IMR-90 (cell line): Measurements from ENCODE around the gene GLI1. TPM values are rescaled to one million over a fixed set of nuclear protein-coding genes. Genes with fewer than 3 reads are reported as not detected.

Experiments
- ATAC-seq: fragments of 200-7000 bp; cut with Tn5 transposase; 2 replicates; pipeline ENCODE4 v1.9.1; 2020; ENCODE audit warnings: low read depth, mild to moderate bottlenecking, moderate library complexity
- BruUV-seq: library from RNA; stranded (reverse); fragments of 400-500 nt; replicated peaks from 2 replicates; lab custom pipeline; 2021; lab: Mats Ljungman, UMichigan
- CTCF ChIA-PET: fragments of 300-600 bp; formaldehyde crosslinking; extraction: SDS; loops from one replicate; lab custom pipeline; 2021; ENCODE audit warnings: antibody characterized with exemption; lab: Yijun Ruan, JAX
- POLR2A ChIA-PET: fragments of 300-600 bp; sonication (Branson Sonifier 250); formaldehyde crosslinking; loops from one replicate; lab custom pipeline; 2022; ENCODE audit warnings: antibody characterized with exemption; ENCODE audit not compliant: unreplicated experiment; lab: Charles Lee
- DNase-seq: peaks from one replicate; pipeline ENCODE4 v3.0.0; 2013
- H2AFZ ChIP-seq: replicated peaks from 2 replicates; pipeline ENCODE3; 2013; ENCODE audit warnings: low read length, mild to moderate bottlenecking; ENCODE audit not compliant: poor library complexity
- H2AK5ac ChIP-seq: 2 replicates; pipeline ENCODE4 v1.6.1; 2013; ENCODE audit warnings: low read depth, low read length, inconsistent platforms
- H2AK9ac ChIP-seq: replicated peaks from 2 replicates; pipeline ENCODE3; 2013; ENCODE audit warnings: mild to moderate bottlenecking, low read depth, low read length, moderate library complexity; ENCODE audit not compliant: poor library complexity
- H2BK120ac ChIP-seq: 2 replicates; pipeline ENCODE4 v1.6.1; 2013; ENCODE audit warnings: low read depth, low read length, inconsistent platforms
- H2BK15ac ChIP-seq: 3 replicates; pipeline ENCODE4 v1.6.1; 2013; ENCODE audit warnings: low read depth, low read length, inconsistent platforms
- H2BK20ac ChIP-seq: 2 replicates; pipeline ENCODE4 v1.6.1; 2013; ENCODE audit warnings: low read depth, mild to moderate bottlenecking, inconsistent platforms, low read length, moderate library complexity
- H2BK5ac ChIP-seq: 2 replicates; pipeline ENCODE4 v1.6.1; 2013; ENCODE audit warnings: mild to moderate bottlenecking, low read depth, low read length, inconsistent platforms; ENCODE audit not compliant: poor library complexity, severe bottlenecking
- H3K14ac ChIP-seq: replicated peaks from 2 replicates; pipeline ENCODE4 v1.6.1; 2013; ENCODE audit warnings: low read depth, low read length, inconsistent platforms
- H3K18ac ChIP-seq: 2 replicates; pipeline ENCODE4 v1.6.1; 2013; ENCODE audit warnings: low read depth, low read length, control low read depth
- H3K23ac ChIP-seq: 2 replicates; pipeline ENCODE4 v1.6.1; 2013; ENCODE audit warnings: low read depth, low read length, inconsistent platforms
- H3K27ac ChIP-seq: 2 replicates; pipeline ENCODE4 v1.5.1; 2013; ENCODE audit warnings: mild to moderate bottlenecking, control low read depth, low read length; ENCODE audit not compliant: insufficient read depth
- H3K27me3 ChIP-seq: 2 replicates; pipeline ENCODE4 v1.6.1; 2013; ENCODE audit warnings: low read length; ENCODE audit not compliant: control insufficient read depth, insufficient read depth
- H3K36me3 ChIP-seq: 2 replicates; pipeline ENCODE4 v1.6.1; 2013; ENCODE audit warnings: low read length, mixed read lengths; ENCODE audit not compliant: control insufficient read depth, insufficient read depth
- H3K4ac ChIP-seq: 2 replicates; pipeline ENCODE4 v1.6.1; 2013; ENCODE audit warnings: low read depth, low read length, inconsistent platforms
- H3K4me1 ChIP-seq: 2 replicates; pipeline ENCODE4 v1.6.1; 2013; ENCODE audit warnings: low read length, mixed read lengths; ENCODE audit not compliant: control insufficient read depth, insufficient read depth
- H3K4me2 ChIP-seq: 2 replicates; pipeline ENCODE4 v1.6.1; 2013; ENCODE audit warnings: low read depth, mild to moderate bottlenecking, control low read depth, low read length, moderate library complexity
- H3K4me3 ChIP-seq: 2 replicates; pipeline ENCODE4 v1.5.1; 2013; ENCODE audit warnings: low read depth, mild to moderate bottlenecking, control low read depth, low read length, moderate library complexity; ENCODE audit not compliant: insufficient read depth
- H3K56ac ChIP-seq: 2 replicates; pipeline ENCODE4 v1.6.1; 2013; ENCODE audit warnings: low read length, inconsistent platforms; ENCODE audit not compliant: insufficient read depth; ENCODE audit errors: extremely low read depth
- H3K79me1 ChIP-seq, 2 experiments: 2 replicates each; pipeline ENCODE4 v1.6.1; 2013; ENCODE audit warnings: low read length in 2 of 2, inconsistent platforms in 1 of 2, low read depth in 1 of 2
- H3K9ac ChIP-seq: 2 replicates; pipeline ENCODE4 v1.6.1; 2013; ENCODE audit warnings: low read depth, low read length, control low read depth
- H3K9me1 ChIP-seq: 2 replicates; pipeline ENCODE4 v1.6.1; 2013; ENCODE audit warnings: low read length, inconsistent platforms; ENCODE audit not compliant: insufficient read depth
- H3K9me3 ChIP-seq: 2 replicates; pipeline ENCODE4 v1.6.1; 2013; ENCODE audit warnings: low read length; ENCODE audit not compliant: control insufficient read depth, insufficient read depth
- H4K20me1 ChIP-seq: 2 replicates; pipeline ENCODE4 v1.6.1; 2013; ENCODE audit warnings: low read length, inconsistent platforms; ENCODE audit not compliant: insufficient read depth
- H4K5ac ChIP-seq: 2 replicates; pipeline ENCODE4 v1.6.1; 2013; ENCODE audit warnings: mild to moderate bottlenecking, low read depth, low read length, control low read depth
- H4K8ac ChIP-seq, 2 experiments: 2 replicates each; pipeline ENCODE4 v1.6.1; 2013; ENCODE audit warnings: low read depth in 2 of 2, low read length in 2 of 2, control low read depth in 1 of 2, inconsistent platforms in 1 of 2
- H4K91ac ChIP-seq: 2 replicates; pipeline ENCODE4 v1.6.1; 2013; ENCODE audit warnings: low read depth, low read length, inconsistent platforms; ENCODE audit not compliant: insufficient read depth
- FOS ChIP-seq: fragments of 150-350 bp; IDR thresholded peaks from 2 replicates; pipeline ENCODE4 v1.6.1; 2016; ENCODE audit warnings: low read depth, low read length
- POLR2A ChIP-seq: IDR thresholded peaks from 2 replicates; pipeline ENCODE4 v1.6.1; 2012; ENCODE audit warnings: mild to moderate bottlenecking, low read depth, low read length
- WGBS, 2 experiments: methylation state at CpG; one replicate each; pipeline versions ENCODE4 v1.1.5 to v1.1.7; 2013; ENCODE audit warnings: missing lambda C conversion rate in 2 of 2; ENCODE audit not compliant: insufficient read length in 1 of 2; ENCODE audit errors: extremely low coverage in 2 of 2; 5-methylcytosine and 5-hydroxymethylcytosine counted together
- dilution Hi-C: fragments of 300-500 bp; cut with HindIII; formaldehyde crosslinking; loops from one replicate; pipeline ENCODE4 v1.14.3; 2018; ENCODE audit warnings: low sequenced_read_pairs; ENCODE audit not compliant: unreplicated experiment
- in situ Hi-C: fragments of 300-500 bp; cut with MboI; formaldehyde crosslinking; loops from 3 replicates; pipeline ENCODE4 v1.14.3; 2019; ENCODE audit warnings: low sequenced_read_pairs, inconsistent platforms, mixed read lengths
- intact Hi-C: fragments of 100-400 bp; cut with micrococcal nuclease; formaldehyde crosslinking; loops from 2 replicates; pipeline ENCODE4 v1.10.0; 2022
- polyA plus RNA-seq, 3 experiments: library from polyadenylated mRNA; depleted of rRNA; stranded (reverse); fragments of >200 nt; gene quantifications; 2 replicates each; pipeline ENCODE4 v1.2.3, GENCODE V29; 2012; ENCODE audit warnings: low replicate concordance in 1 of 3
- total RNA-seq: library from RNA; depleted of rRNA; stranded (reverse); fragments of >200 nt; gene quantifications from 2 replicates; pipeline ENCODE4 v1.2.3, GENCODE V29; 2012
- TF ChIP-seq, protein P1 (sequence below): fragments of 150-350 bp; IDR thresholded peaks from 2 replicates; pipeline ENCODE4 v1.6.1; 2017; ENCODE audit warnings: mild to moderate bottlenecking, antibody characterized with exemption, low read length, low read depth

GLI1 gene
- total and polyA plus RNA-seq, 2 of the 4 experiments (the other 2 are of a cell fraction): 1.3 to 3.8 TPM

DNA sequence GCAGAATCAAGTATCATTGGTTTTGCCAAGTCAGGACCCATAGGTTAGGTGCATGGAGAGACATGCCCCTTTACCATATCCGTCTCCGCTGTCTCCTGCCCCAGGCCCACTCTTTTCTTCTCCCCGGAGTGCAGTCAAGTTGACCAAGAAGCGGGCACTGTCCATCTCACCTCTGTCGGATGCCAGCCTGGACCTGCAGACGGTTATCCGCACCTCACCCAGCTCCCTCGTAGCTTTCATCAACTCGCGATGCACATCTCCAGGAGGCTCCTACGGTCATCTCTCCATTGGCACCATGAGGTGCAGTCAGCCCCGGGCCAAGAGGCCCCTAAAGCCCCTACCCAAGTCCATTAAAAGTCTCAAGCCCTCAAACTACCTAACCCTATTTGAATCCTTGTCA lies 5.0 kb downstream of the GLI1 start:
- no peak overlapping the region for H3K56ac ChIP-seq
- H3K9ac ChIP-seq: no peak overlapping the region
- in situ Hi-C loops: no loop called here
- intact Hi-C loops: loop anchor here (5.0 kb wide), 1 partner anchor 158 kb away; no protein-coding TSS in a partner anchor
- no peaks in the 10 kb centered on the region for H3K36me3 ChIP-seq
- H3K27ac ChIP-seq: no peak overlapping the region
- no peaks in the 10 kb centered on the region for H3K79me1 ChIP-seq
- CTCF ChIA-PET: no interaction called here
- H3K9me1 ChIP-seq: peaks cover 6% of the 10 kb centered on the region; the same call in 1 of the 2 replicates
- no peak overlapping the region for H3K4me3 ChIP-seq
- no peak overlapping the region for H2AK5ac ChIP-seq
- no peak for DNase-seq
- no peak overlapping the region for H2BK5ac ChIP-seq
- no peak overlapping the region for H2BK20ac ChIP-seq
- H2BK15ac ChIP-seq: no peak overlapping the region
- ATAC-seq: no peak
- dilution Hi-C loops: no loop called here
- no peak overlapping the region for H4K91ac ChIP-seq
- H4K8ac ChIP-seq: no peak overlapping the region
- POLR2A ChIA-PET: no interaction called here
- no peak for TF ChIP-seq FOS
- TF ChIP-seq, protein P1, sequence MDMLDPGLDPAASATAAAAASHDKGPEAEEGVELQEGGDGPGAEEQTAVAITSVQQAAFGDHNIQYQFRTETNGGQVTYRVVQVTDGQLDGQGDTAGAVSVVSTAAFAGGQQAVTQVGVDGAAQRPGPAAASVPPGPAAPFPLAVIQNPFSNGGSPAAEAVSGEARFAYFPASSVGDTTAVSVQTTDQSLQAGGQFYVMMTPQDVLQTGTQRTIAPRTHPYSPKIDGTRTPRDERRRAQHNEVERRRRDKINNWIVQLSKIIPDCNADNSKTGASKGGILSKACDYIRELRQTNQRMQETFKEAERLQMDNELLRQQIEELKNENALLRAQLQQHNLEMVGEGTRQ: no peak
- no peak for TF ChIP-seq POLR2A
- WGBS, 2 experiments: 91% methylated on average over 10 of the region's 12 CpGs; no CpG with 5 or more reads in 1 of the 2 experiments
- no peak overlapping the region for H3K4me2 ChIP-seq
- BruUV-seq: no TSS peak
- no peak overlapping the region for H2AFZ ChIP-seq
- H4K20me1 ChIP-seq: no peaks in the 10 kb centered on the region
- H3K4ac ChIP-seq: no peak overlapping the region
- H3K14ac ChIP-seq: no peak overlapping the region
- peaks cover 4% of the 10 kb centered on the region for H3K4me1 ChIP-seq
- no peak overlapping the region for H3K23ac ChIP-seq
- H4K5ac ChIP-seq: no peak overlapping the region
- H3K18ac ChIP-seq: no peak overlapping the region
- H3K27me3 ChIP-seq: peaks cover 5% of the 10 kb centered on the region; the same call in 1 of the 2 replicates
- no peak overlapping the region for H2AK9ac ChIP-seq
- no peaks in the 10 kb centered on the region for H3K9me3 ChIP-seq
- no peak overlapping the region for H2BK120ac ChIP-seq
